Keratinocyte (primary cell): ENCODE measurements around the gene ZFYVE28. TPM values are rescaled to one million over a fixed set of nuclear protein-coding genes. Genes with fewer than 3 reads are reported as not detected.

Source experiments
- DNase-seq: peaks from one replicate; pipeline ENCODE4 v3.0.0-alpha.2; 2011; ENCODE audit warnings: low read depth, missing footprints, low spot score
- FAIRE-seq: peaks from 2 replicates; lab custom pipeline; 2011; peaks lifted over from hg19 to GRCh38; lab: Jason Lieb, UNC
- H2AFZ ChIP-seq: 2 replicates; pipeline ENCODE4 v1.6.0; 2012; ENCODE audit warnings: low read length, control low read depth, inconsistent platforms; ENCODE audit not compliant: control insufficient read depth
- H3K27ac ChIP-seq: 2 replicates; pipeline ENCODE4 v1.5.1; 2011; ENCODE audit warnings: low read length; ENCODE audit not compliant: control insufficient read depth, insufficient read depth
- H3K27me3 ChIP-seq: 3 replicates; pipeline ENCODE4 v1.6.0; 2011; ENCODE audit warnings: low read length; ENCODE audit not compliant: control insufficient read depth, insufficient read depth; ENCODE audit errors: extremely low read depth
- H3K36me3 ChIP-seq, 2 experiments: 2 replicates in 1 of 2; 3 replicates in 1 of 2; pipeline ENCODE4 v1.5.1; 2011; ENCODE audit warnings: low read length in 2 of 2, mild to moderate bottlenecking in 1 of 2; ENCODE audit not compliant: control insufficient read depth in 2 of 2, insufficient read depth in 2 of 2; ENCODE audit errors: extremely low read depth in 1 of 2
- H3K4me1 ChIP-seq: 3 replicates; pipeline ENCODE4 v1.5.1; 2011; ENCODE audit warnings: low read length; ENCODE audit not compliant: control insufficient read depth, insufficient read depth; ENCODE audit errors: extremely low read depth
- H3K4me2 ChIP-seq: 3 replicates; pipeline ENCODE4 v1.6.0; 2011; ENCODE audit warnings: low read depth, low read length; ENCODE audit not compliant: control insufficient read depth, insufficient read depth; ENCODE audit errors: extremely low read depth
- H3K4me3 ChIP-seq, 3 experiments: fragments of 200-600 bp in 1 of 3; sonication (generic) in 1 of 3; 2 replicates in 2 of 3; 3 replicates in 1 of 3; pipeline ENCODE4 v1.5.1; 2011 to 2016; ENCODE audit warnings: low read length in 3 of 3, mild to moderate bottlenecking in 3 of 3, control low read depth in 2 of 3, inconsistent platforms in 1 of 3, low read depth in 1 of 3, mixed read lengths in 1 of 3, mixed run types in 1 of 3, moderate library complexity in 1 of 3; ENCODE audit not compliant: control insufficient read depth in 2 of 3, insufficient read depth in 2 of 3; ENCODE audit errors: extremely low read depth in 1 of 3
- H3K79me2 ChIP-seq: 2 replicates; pipeline ENCODE4 v1.6.0; 2012; ENCODE audit warnings: low read length; ENCODE audit not compliant: control insufficient read depth, insufficient read depth
- H3K9ac ChIP-seq: 3 replicates; pipeline ENCODE4 v1.6.0; 2011; ENCODE audit warnings: low read length; ENCODE audit not compliant: control insufficient read depth, insufficient read depth; ENCODE audit errors: extremely low read depth
- H3K9me1 ChIP-seq: 3 replicates; pipeline ENCODE4 v1.6.0; 2011; ENCODE audit warnings: low read length; ENCODE audit not compliant: control insufficient read depth, insufficient read depth; ENCODE audit errors: extremely low read depth
- H3K9me3 ChIP-seq: 2 replicates; pipeline ENCODE4 v1.5.1; 2012; ENCODE audit warnings: low read depth, low read length; ENCODE audit not compliant: control insufficient read depth
- H4K20me1 ChIP-seq: 3 replicates; pipeline ENCODE4 v1.6.0; 2011; ENCODE audit warnings: low read length; ENCODE audit not compliant: control insufficient read depth, insufficient read depth; ENCODE audit errors: extremely low read depth
- EZH2 ChIP-seq: IDR thresholded peaks from one replicate; pipeline ENCODE4 v1.6.1; 2012; ENCODE audit warnings: inconsistent platforms, mild to moderate bottlenecking, low read length, moderate library complexity
- dilution Hi-C: fragments of 300-500 bp; cut with MboI; formaldehyde crosslinking; loops from one replicate; pipeline ENCODE4 v1.7.0; 2020; ENCODE audit warnings: low sequenced_read_pairs; ENCODE audit not compliant: extremely low pct_ligation_motif_present
- polyA plus RNA-seq, 5 experiments: library from polyadenylated mRNA; depleted of rRNA in 3 of 5; stranded (reverse) in 3 of 5; stranded (forward) in 1 of 5; unstranded in 1 of 5; fragments of >200 nt; gene quantifications; 1 replicate in 1 of 5; 2 replicates in 3 of 5; 3 replicates in 1 of 5; pipeline versions ENCODE4 v1.2.1 to v1.2.3, GENCODE V29; 2011 to 2012; ENCODE audit warnings: missing spikeins in 2 of 5, low read depth in 1 of 5, low replicate concordance in 1 of 5
- TF ChIP-seq, protein P1 (sequence below), 3 experiments: IDR thresholded peaks in 1 of 3; conservative IDR thresholded peaks in 1 of 3; optimal IDR thresholded peaks in 1 of 3; 2 replicates in 2 of 3; 3 replicates in 1 of 3; pipeline versions ENCODE3 to v1.5.1; 2011; ENCODE audit warnings: low read length in 3 of 3, mild to moderate bottlenecking in 3 of 3, moderate library complexity in 2 of 3, control low read depth in 1 of 3, inconsistent platforms in 1 of 3; ENCODE audit not compliant: insufficient read depth in 2 of 3; ENCODE audit errors: extremely low read depth in 1 of 3

Gene ZFYVE28
- polyA plus RNA-seq, 1 donor (not counting 4 experiments of a cell fraction or from before 2014, with no cell fraction given): 0.33 TPM

DNA sequence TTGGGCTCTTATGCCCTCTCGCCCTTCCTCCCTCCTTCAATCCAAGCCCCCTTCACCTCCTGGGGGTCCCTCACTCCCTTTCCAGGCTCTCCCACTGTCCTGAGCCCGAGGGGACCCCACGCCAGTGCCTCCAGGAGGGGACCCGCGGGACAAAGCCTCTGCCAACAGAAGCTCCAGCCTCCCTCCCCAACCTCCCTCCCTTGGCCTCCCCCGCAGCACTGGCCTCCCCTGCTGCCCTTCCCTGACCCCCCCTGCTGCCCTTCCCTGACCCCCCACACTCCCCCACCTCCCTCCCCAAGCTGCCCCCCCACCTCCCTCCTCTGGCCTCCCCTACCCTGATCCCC lies 85.5 kb downstream of the ZFYVE28 start:
- Histone ChIP-seq H3K9me1 (peaks cover 3% of the 10 kb centered on the region), H3K79me2 (no peaks in the 10 kb centered on the region), H3K27ac (no peak overlapping the region), H4K20me1 (no peaks in the 10 kb centered on the region), H3K4me1 (peaks cover 6% of the 10 kb centered on the region), H3K4me3 (no peak overlapping the region), H3K36me3 (no peaks in the 10 kb centered on the region), H3K9me3 (no peaks in the 10 kb centered on the region), H3K9ac (no peak overlapping the region), H3K4me2 (no peak overlapping the region), H2AFZ (no peak overlapping the region), H3K27me3 (no peaks in the 10 kb centered on the region)
- DNase-seq: no peak
- FAIRE-seq: no peak
- dilution Hi-C loops: no loop called here
- TF ChIP-seq, protein P1, sequence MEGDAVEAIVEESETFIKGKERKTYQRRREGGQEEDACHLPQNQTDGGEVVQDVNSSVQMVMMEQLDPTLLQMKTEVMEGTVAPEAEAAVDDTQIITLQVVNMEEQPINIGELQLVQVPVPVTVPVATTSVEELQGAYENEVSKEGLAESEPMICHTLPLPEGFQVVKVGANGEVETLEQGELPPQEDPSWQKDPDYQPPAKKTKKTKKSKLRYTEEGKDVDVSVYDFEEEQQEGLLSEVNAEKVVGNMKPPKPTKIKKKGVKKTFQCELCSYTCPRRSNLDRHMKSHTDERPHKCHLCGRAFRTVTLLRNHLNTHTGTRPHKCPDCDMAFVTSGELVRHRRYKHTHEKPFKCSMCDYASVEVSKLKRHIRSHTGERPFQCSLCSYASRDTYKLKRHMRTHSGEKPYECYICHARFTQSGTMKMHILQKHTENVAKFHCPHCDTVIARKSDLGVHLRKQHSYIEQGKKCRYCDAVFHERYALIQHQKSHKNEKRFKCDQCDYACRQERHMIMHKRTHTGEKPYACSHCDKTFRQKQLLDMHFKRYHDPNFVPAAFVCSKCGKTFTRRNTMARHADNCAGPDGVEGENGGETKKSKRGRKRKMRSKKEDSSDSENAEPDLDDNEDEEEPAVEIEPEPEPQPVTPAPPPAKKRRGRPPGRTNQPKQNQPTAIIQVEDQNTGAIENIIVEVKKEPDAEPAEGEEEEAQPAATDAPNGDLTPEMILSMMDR (optimal IDR thresholded peaks at IDR 0.05 in 1 of 3, IDR thresholded peaks at IDR 0.05 in 1 of 3, conservative IDR thresholded peaks at IDR 0.05 in 1 of 3; ENCODE audit: extremely low read depth in 1 of 3, insufficient read depth in 2 of 3, low read length in 3 of 3): no peak
- TF ChIP-seq EZH2: no peak

DNA sequence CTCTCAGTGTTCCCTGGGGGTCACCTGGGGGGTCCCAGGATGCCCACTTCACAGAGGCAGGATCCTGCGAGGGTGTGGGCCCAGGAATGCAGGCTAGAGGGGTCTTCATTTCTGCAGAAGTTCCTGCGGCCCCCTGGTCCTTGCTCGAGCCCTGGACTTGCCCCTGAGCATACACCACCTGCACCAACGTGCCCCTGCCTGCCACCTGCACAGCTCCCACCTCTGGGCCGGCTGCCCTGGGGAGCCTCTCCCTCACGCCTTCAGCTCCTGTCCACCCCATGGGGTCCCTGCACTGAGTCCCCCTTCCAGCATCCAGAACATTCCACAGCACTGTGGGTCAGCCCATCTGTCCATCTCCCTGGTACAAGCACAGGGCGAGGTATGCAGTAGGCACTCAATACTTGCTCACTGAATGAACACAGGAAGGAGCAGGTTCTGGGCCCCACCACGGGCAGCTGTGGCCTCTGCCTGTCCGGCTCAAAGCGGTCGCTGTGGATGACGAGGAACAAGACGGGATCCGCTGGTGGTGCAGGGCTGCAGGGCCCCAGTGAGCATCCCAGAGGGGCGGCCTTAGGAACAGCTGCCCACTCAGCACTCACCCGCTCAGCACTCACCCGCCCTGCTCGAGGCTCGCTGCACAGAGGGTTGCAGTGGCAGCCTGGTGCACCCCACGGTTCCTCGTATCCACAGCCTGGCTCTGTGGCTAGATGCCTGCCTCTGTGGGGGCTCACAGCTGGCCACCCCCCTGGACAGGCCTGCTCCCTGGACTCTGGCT lies 86.1 kb downstream of the ZFYVE28 start:
- H2AFZ ChIP-seq: no peak overlapping the region
- dilution Hi-C loops: no loop called here
- H3K9ac ChIP-seq: no peak overlapping the region
- peaks cover 3% of the 10 kb centered on the region for H3K9me1 ChIP-seq
- no peaks in the 10 kb centered on the region for H3K9me3 ChIP-seq
- no peaks in the 10 kb centered on the region for H3K27me3 ChIP-seq
- H3K4me1 ChIP-seq: peaks cover 6% of the 10 kb centered on the region
- FAIRE-seq (no peak), DNase-seq (no peak)
- H3K36me3 ChIP-seq: no peaks in the 10 kb centered on the region
- H3K4me3 ChIP-seq: no peak overlapping the region
- H3K79me2 ChIP-seq: no peaks in the 10 kb centered on the region
- TF ChIP-seq EZH2: no peak
- TF ChIP-seq, protein P1 (optimal IDR thresholded peaks at IDR 0.05 in 1 of 3, IDR thresholded peaks at IDR 0.05 in 1 of 3, conservative IDR thresholded peaks at IDR 0.05 in 1 of 3; ENCODE audit: extremely low read depth in 1 of 3, insufficient read depth in 2 of 3, low read length in 3 of 3): no peak
- no peaks in the 10 kb centered on the region for H4K20me1 ChIP-seq
- H3K27ac ChIP-seq: no peak overlapping the region
- no peak overlapping the region for H3K4me2 ChIP-seq
